Measurements from ENCODE around the gene ODAD3.
A peak's percentile ranks its signal among the peaks of the same experiment; 100 is the strongest.

The ODAD3 gene

DNA sequence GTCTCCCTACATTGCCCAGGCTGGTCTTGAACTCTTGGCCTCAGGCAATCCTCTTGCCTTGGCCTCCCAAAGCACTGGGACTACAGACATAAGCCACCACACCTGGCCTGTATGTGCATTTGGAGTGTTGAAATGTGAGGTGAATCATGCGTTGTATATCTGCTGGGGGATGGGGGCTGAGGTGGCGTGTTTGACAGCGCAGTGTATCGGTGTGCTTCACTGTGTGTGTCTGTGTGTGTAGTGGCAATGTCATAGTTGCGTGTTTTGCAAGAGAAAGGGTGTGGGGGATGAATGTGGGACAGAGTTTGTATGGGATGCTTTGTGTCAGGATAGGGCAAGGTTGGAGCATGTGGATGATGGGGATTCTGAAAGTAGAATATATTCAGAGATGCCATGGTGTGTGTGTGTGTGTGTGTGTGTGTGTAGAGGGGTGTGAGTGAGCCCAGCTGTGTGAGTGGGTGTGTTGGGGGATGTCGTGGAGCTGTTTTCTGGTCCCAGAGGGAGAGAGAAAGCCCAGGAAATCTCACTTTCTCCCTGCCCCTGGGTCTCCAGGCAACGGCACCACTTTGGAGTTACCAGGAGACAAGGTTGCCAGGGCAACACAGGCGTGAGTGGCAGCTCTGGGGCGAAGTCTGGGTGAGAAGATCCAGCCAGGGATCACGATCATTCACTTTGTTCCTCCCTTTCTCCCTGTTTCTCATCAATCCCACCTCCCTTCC is 61.6 kb downstream of the ODAD3 start:
- H3K4me2 ChIP-seq (ENCODE audit: insufficient read depth, low read length): peak overlapping the region; percentile 97
- TF ChIP-seq EZH2 (IDR thresholded peaks at IDR 0.05; ENCODE audit: borderline replicate concordance, low read depth, low read length, severe bottlenecking): no peak
- TF ChIP-seq, protein P1, sequence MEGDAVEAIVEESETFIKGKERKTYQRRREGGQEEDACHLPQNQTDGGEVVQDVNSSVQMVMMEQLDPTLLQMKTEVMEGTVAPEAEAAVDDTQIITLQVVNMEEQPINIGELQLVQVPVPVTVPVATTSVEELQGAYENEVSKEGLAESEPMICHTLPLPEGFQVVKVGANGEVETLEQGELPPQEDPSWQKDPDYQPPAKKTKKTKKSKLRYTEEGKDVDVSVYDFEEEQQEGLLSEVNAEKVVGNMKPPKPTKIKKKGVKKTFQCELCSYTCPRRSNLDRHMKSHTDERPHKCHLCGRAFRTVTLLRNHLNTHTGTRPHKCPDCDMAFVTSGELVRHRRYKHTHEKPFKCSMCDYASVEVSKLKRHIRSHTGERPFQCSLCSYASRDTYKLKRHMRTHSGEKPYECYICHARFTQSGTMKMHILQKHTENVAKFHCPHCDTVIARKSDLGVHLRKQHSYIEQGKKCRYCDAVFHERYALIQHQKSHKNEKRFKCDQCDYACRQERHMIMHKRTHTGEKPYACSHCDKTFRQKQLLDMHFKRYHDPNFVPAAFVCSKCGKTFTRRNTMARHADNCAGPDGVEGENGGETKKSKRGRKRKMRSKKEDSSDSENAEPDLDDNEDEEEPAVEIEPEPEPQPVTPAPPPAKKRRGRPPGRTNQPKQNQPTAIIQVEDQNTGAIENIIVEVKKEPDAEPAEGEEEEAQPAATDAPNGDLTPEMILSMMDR (IDR thresholded peaks at IDR 0.05; ENCODE audit: borderline replicate concordance, extremely low read depth, low read length, poor library complexity, severe bottlenecking): no peak
- H3K36me3 ChIP-seq (ENCODE audit: insufficient read depth, low read length): peaks cover 16% of the 10 kb centered on the region
- H3K27ac ChIP-seq (ENCODE audit: low read length): peak overlapping the region; percentile 91; the same call in 1 of the 2 replicates
- H4K20me1 ChIP-seq (ENCODE audit: insufficient read depth, low read length): no peaks in the 10 kb centered on the region
- peaks cover 42% of the 10 kb centered on the region for H3K4me1 ChIP-seq (ENCODE audit: insufficient read depth, low read length)
- peak overlapping the region; percentile 80; the same call in 1 of the 2 replicates for H2AFZ ChIP-seq (ENCODE audit: low read depth, low read length)
- H3K27me3 ChIP-seq (ENCODE audit: insufficient read depth, low read length, poor library complexity): no peaks in the 10 kb centered on the region
- H3K9ac ChIP-seq (ENCODE audit: low read depth, low read length): peak overlapping the region; percentile 78; the same call in 1 of the 2 replicates
- DNase-seq (no peak), ATAC-seq (ENCODE audit: insufficient read depth, low read depth) (no peak)
- peaks cover 20% of the 10 kb centered on the region for H3K79me2 ChIP-seq (ENCODE audit: insufficient read depth, low read length)
- H3K9me3 ChIP-seq (ENCODE audit: insufficient read depth, low read length, severe bottlenecking): no peaks in the 10 kb centered on the region
- peak overlapping the region in 1 of 2 experiments; percentile 73; a peak in 2 of 4 replicates for H3K4me3 ChIP-seq (ENCODE audit: low read depth in 1 of 2, low read length in 2 of 2)

DNA sequence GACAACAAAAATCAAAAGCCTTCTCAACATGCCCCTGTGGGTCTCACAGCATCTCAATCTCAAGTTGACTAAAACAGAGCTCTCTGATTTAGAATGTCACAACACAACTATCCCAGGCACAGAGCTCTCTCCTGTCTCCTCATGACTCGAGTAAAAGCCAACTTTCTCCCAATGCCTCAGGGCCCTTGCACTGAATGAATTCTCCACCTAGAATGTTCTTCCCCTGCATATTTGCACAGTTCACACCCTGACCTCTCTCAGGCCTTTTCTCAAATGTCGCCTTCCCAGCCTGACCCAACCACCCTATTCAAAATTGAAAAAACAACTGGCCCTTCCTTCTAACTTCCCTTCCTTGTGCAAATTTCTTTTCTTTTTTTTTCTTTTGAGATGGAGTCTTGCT is 64.2 kb downstream of the ODAD3 start:
- H3K4me3 ChIP-seq (ENCODE audit: low read depth in 1 of 2, low read length in 2 of 2): no peak overlapping the region
- H3K9ac ChIP-seq (ENCODE audit: low read depth, low read length): no peak overlapping the region
- H3K27me3 ChIP-seq (ENCODE audit: insufficient read depth, low read length, poor library complexity): no peaks in the 10 kb centered on the region
- TF ChIP-seq, protein P1 (IDR thresholded peaks at IDR 0.05; ENCODE audit: borderline replicate concordance, extremely low read depth, low read length, poor library complexity, severe bottlenecking): no peak
- no peak for TF ChIP-seq EZH2 (IDR thresholded peaks at IDR 0.05; ENCODE audit: borderline replicate concordance, low read depth, low read length, severe bottlenecking)
- H3K9me3 ChIP-seq (ENCODE audit: insufficient read depth, low read length, severe bottlenecking): no peaks in the 10 kb centered on the region
- ATAC-seq (ENCODE audit: insufficient read depth, low read depth) (no peak), DNase-seq (no peak)
- H3K27ac ChIP-seq (ENCODE audit: low read length): no peak overlapping the region
- peaks cover 4% of the 10 kb centered on the region for H3K36me3 ChIP-seq (ENCODE audit: insufficient read depth, low read length)
- peaks cover 17% of the 10 kb centered on the region for H3K4me1 ChIP-seq (ENCODE audit: insufficient read depth, low read length)
- H2AFZ ChIP-seq (ENCODE audit: low read depth, low read length): no peak overlapping the region
- peaks cover 9% of the 10 kb centered on the region for H3K79me2 ChIP-seq (ENCODE audit: insufficient read depth, low read length)
- H4K20me1 ChIP-seq (ENCODE audit: insufficient read depth, low read length): no peaks in the 10 kb centered on the region
- H3K4me2 ChIP-seq (ENCODE audit: insufficient read depth, low read length): no peak overlapping the region

All from DND-41 (cell line).